ENCODE data around the gene PCDHGA3. TPM values are rescaled to one million over a fixed set of nuclear protein-coding genes. Genes with fewer than 3 reads are reported as not detected.
A peak's percentile ranks its signal among the peaks of the same experiment; 100 is the strongest.

The PCDHGA3 gene
- total RNA-seq, 4 donors from 2014 or later: 0.40 to 1.7 (median 0.76) TPM; not detected in 1

GRCh38 chr5:141355641-141356040, 12.0 kb downstream of the PCDHGA3 start:
- Histone ChIP-seq H3K36me3 (no peaks in the 10 kb centered on the region), H3K4me3 (no peak overlapping the region), H3K9me3 (peaks cover 0 to 58% (median 7%) of the 10 kb centered on the region in 4 donors), H3K27ac (no peak overlapping the region), H3K4me1 (no peaks in the 10 kb centered on the region), H3K27me3 (no peaks in the 10 kb centered on the region)
- DNase-seq: no peak
- TF ChIP-seq, protein P1, sequence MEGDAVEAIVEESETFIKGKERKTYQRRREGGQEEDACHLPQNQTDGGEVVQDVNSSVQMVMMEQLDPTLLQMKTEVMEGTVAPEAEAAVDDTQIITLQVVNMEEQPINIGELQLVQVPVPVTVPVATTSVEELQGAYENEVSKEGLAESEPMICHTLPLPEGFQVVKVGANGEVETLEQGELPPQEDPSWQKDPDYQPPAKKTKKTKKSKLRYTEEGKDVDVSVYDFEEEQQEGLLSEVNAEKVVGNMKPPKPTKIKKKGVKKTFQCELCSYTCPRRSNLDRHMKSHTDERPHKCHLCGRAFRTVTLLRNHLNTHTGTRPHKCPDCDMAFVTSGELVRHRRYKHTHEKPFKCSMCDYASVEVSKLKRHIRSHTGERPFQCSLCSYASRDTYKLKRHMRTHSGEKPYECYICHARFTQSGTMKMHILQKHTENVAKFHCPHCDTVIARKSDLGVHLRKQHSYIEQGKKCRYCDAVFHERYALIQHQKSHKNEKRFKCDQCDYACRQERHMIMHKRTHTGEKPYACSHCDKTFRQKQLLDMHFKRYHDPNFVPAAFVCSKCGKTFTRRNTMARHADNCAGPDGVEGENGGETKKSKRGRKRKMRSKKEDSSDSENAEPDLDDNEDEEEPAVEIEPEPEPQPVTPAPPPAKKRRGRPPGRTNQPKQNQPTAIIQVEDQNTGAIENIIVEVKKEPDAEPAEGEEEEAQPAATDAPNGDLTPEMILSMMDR (IDR thresholded peaks at IDR 0.05): no peak
- no peak for TF ChIP-seq POLR2A (IDR thresholded peaks at IDR 0.05)

GRCh38 chr5:141356133-141356532, 12.5 kb downstream of the PCDHGA3 start:
- TF ChIP-seq, protein P1 (IDR thresholded peaks at IDR 0.05): no peak
- Histone ChIP-seq H3K4me3 (no peak overlapping the region), H3K36me3 (no peaks in the 10 kb centered on the region), H3K9me3 (peaks cover 0 to 61% (median 7%) of the 10 kb centered on the region in 4 donors), H3K27me3 (no peaks in the 10 kb centered on the region), H3K4me1 (no peaks in the 10 kb centered on the region), H3K27ac (no peak overlapping the region)
- DNase-seq: no peak

GRCh38 chr5:141356950-141357349, 13.3 kb downstream of the PCDHGA3 start:
- H3K4me3 ChIP-seq: no peak overlapping the region
- peaks cover 0 to 61% (median 7%) of the 10 kb centered on the region in 4 donors for H3K9me3 ChIP-seq
- H3K27ac ChIP-seq: no peak overlapping the region
- TF ChIP-seq, protein P1 (IDR thresholded peaks at IDR 0.05): no peak
- TF ChIP-seq POLR2A (IDR thresholded peaks at IDR 0.05): no peak
- no peak for DNase-seq
- no peaks in the 10 kb centered on the region for H3K36me3 ChIP-seq
- H3K4me1 ChIP-seq: no peaks in the 10 kb centered on the region
- H3K27me3 ChIP-seq: no peaks in the 10 kb centered on the region

GRCh38 chr5:141359790-141360426, 16.3 kb downstream of the PCDHGA3 start, which contains the start of gene PCDHGB2:
TSS of gene PCDHGB2 (plus strand) at chr5:141359994. CDS start at chr5:141360136, 142 bp downstream.
- peaks cover 0 to 76% (median 14%) of the 10 kb centered on the region in 4 donors for H3K9me3 ChIP-seq
- no peak for DNase-seq
- TF ChIP-seq, protein P1 (IDR thresholded peaks at IDR 0.05): peak in 4 of 6 experiments; percentile 25 to 48 (median 34)
- no peak for TF ChIP-seq POLR2A (IDR thresholded peaks at IDR 0.05)
- no peaks in the 10 kb centered on the region for H3K4me1 ChIP-seq
- H3K4me3 ChIP-seq: peak within 1 kb of the TSS; percentile 3 to 35 (median 17)
- no peak within 1 kb of the TSS for H3K27ac ChIP-seq
- no peaks in the 10 kb centered on the region for H3K27me3 ChIP-seq
- no peaks in the 10 kb centered on the region for H3K36me3 ChIP-seq

- Histone ChIP-seq H3K36me3 (no peaks in the 10 kb centered on the region), H3K27me3 (no peaks in the 10 kb centered on the region), H3K27ac (no peak overlapping the region), H3K4me3 (no peak overlapping the region), H3K4me1 (no peaks in the 10 kb centered on the region), H3K9me3 (peaks cover 0 to 78% (median 13%) of the 10 kb centered on the region in 4 donors)
- no peak for TF ChIP-seq POLR2A (IDR thresholded peaks at IDR 0.05)
- TF ChIP-seq, protein P1 (IDR thresholded peaks at IDR 0.05): no peak
- DNase-seq: no peak
These were observed 17.1 kb downstream of the PCDHGA3 start for GRCh38 chr5:141360685-141361084.

Data from Peyer's patch (tissue), 4 donors.